Body of pancreas (tissue), 4 donors: ENCODE data around the gene OR2G3.

Source experiments
- POLR2A ChIP-seq, 3 donors: fragments of 450-650 bp; IDR thresholded peaks; one replicate each; pipeline ENCODE4 v1.6.1; 2016; ENCODE audit warnings: antibody characterized with exemption in 3 of 3, mild to moderate bottlenecking in 2 of 3
- TF ChIP-seq, protein P1 (sequence below), 7 experiments: fragments of 450-650 bp in 4 of 7; fragments of 200-600 bp in 3 of 7; sonication (generic) in 3 of 7; IDR thresholded peaks; one replicate each; pipeline ENCODE4 v1.5.1; 2016 to 2019; ENCODE audit warnings: antibody characterized with exemption in 7 of 7

DNA sequence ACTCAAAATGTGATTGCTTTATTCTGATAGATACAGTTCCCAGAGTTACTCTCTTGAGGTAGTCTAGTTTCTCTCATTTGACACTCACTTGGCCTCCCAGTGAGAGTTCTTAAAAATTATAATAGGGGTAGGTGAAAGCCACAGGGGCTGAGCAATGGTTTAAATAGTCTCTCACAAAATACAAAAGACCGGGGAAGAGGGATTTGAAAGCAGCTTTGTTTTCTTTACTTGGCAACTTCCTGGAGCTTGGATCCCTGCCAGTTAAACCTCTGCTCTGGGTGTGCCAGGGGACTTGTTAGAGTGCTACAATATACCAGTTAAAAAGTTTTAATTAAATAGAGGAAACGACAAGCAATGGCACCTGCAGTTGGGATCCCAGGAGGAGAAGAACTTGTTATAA lies 42.5 kb downstream of the OR2G3 start:
- no peak for TF ChIP-seq POLR2A (IDR thresholded peaks at IDR 0.05)
- TF ChIP-seq, protein P1, sequence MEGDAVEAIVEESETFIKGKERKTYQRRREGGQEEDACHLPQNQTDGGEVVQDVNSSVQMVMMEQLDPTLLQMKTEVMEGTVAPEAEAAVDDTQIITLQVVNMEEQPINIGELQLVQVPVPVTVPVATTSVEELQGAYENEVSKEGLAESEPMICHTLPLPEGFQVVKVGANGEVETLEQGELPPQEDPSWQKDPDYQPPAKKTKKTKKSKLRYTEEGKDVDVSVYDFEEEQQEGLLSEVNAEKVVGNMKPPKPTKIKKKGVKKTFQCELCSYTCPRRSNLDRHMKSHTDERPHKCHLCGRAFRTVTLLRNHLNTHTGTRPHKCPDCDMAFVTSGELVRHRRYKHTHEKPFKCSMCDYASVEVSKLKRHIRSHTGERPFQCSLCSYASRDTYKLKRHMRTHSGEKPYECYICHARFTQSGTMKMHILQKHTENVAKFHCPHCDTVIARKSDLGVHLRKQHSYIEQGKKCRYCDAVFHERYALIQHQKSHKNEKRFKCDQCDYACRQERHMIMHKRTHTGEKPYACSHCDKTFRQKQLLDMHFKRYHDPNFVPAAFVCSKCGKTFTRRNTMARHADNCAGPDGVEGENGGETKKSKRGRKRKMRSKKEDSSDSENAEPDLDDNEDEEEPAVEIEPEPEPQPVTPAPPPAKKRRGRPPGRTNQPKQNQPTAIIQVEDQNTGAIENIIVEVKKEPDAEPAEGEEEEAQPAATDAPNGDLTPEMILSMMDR (IDR thresholded peaks at IDR 0.05): no peak
